ENCODE results near the gene LDLR.
"Not testable (repeated sequence)": the region's sequence is repeated elsewhere in the genome, so short reads cannot be mapped to it uniquely, and the experiment has no call there.

Gene LDLR

DNA sequence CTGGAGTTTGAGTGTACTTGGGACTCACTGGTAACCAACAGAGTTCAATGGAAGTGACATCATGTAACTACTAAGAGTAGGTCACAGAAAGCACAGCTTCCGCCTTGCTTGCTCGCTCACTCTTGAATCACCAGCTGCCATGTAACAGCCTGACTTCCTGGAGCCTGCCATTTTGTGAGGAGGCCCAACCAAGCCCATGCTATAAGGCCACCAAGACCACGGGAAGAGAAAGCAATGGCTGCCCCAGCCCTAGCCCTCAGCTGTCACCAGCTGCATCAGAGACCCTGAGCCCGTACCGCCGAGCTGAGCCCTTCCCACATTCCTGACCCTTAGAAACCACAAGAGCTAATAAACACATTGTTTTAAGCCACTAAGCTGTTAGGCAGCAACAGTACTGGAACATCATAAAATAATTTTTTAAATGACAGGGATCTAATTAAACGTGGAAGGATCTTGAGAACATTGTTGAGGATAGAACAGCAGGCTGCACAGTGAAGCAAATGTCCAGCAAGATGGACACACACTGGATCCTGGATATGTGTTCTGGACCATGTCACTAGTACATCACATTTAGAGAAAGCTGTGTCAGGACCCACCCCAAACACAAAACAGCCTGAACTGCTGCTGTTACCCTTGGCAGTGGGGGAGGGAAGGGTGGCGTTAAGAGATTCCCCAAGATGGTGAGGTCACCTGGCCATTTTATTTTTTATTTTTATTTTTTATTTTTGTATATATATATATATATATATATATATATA is 21.7 kb upstream of the LDLR start:
- no peak for FAIRE-seq
- TF ChIP-seq POU2F2 (IDR thresholded peaks at IDR 0.05; ENCODE audit: low read depth, low read length): no peak
- TF ChIP-seq PAX5 (IDR thresholded peaks at IDR 0.05; ENCODE audit: insufficient read depth, low read length, severe bottlenecking): no peak
- TF ChIP-seq POLR2A (IDR thresholded peaks at IDR 0.05; ENCODE audit: low read depth, low read length): no peak
- 0 out of 2 replicates have a peak, but pooled peaks have one; percentile 1 for TF ChIP-seq POLR2AphosphoS5 (IDR thresholded peaks at IDR 0.05; ENCODE audit: low read depth, low read length)
- DNase-seq (ENCODE audit: insufficient read length, low spot score): no peak

- no peak for FAIRE-seq
- DNase-seq (ENCODE audit: insufficient read length, low spot score): no peak
Measured at GRCh38 chr19:11069561-11069960, 19.7 kb upstream of the LDLR start.

GRCh38 chr19:11070123-11070522 is 19.1 kb upstream of the LDLR start:
- FAIRE-seq (no peak), DNase-seq (ENCODE audit: insufficient read length, low spot score) (no peak)
- no peak for TF ChIP-seq PAX5 (IDR thresholded peaks at IDR 0.05; ENCODE audit: insufficient read depth, low read length, severe bottlenecking)
- TF ChIP-seq TAF1 (IDR thresholded peaks at IDR 0.05; ENCODE audit: low read depth, low read length): no peak
- TF ChIP-seq POU2F2 (IDR thresholded peaks at IDR 0.05; ENCODE audit: low read depth, low read length): no peak
- TF ChIP-seq SPI1 (IDR thresholded peaks at IDR 0.05; ENCODE audit: low read depth, low read length): no peak
- no peak for TF ChIP-seq POLR2A (IDR thresholded peaks at IDR 0.05; ENCODE audit: low read depth, low read length)
- no peak for TF ChIP-seq POLR2AphosphoS5 (IDR thresholded peaks at IDR 0.05; ENCODE audit: low read depth, low read length)

More at GRCh38 chr19:11069561-11069960, 19.7 kb upstream of the LDLR start:
- TF ChIP-seq POLR2A (IDR thresholded peaks at IDR 0.05; ENCODE audit: low read depth, low read length) (no peak), TAF1 (IDR thresholded peaks at IDR 0.05; ENCODE audit: low read depth, low read length) (no peak)

GRCh38 chr19:11073568-11073967 is 15.7 kb upstream of the LDLR start:
- DNase-seq (ENCODE audit: insufficient read length, low spot score) (no peak), FAIRE-seq (no peak)
- TF ChIP-seq TAF1 (IDR thresholded peaks at IDR 0.05; ENCODE audit: low read depth, low read length): no peak
- TF ChIP-seq POLR2AphosphoS5 (IDR thresholded peaks at IDR 0.05; ENCODE audit: low read depth, low read length): no peak

DNA sequence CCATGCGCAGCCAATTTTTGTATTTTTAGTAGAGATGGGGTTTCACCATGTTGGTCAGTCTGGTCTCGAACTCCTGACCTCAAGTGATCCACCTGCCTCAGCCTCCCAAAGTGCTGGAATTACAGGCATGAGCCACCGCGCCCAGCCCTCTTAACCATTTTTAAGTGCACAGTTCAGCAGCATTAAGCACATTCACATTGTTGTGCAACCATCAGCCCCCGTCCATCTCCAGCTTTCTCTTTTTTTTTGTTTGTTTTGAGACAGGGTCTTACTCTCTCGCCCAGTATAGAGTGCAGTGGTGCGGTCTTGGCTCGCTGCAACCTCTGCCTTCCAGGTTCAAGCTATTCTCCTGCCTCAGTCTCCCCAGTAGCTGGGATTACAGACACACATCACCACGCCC is 12.5 kb upstream of the LDLR start:
- FAIRE-seq; DNase-seq (ENCODE audit: insufficient read length, low spot score): not testable (repeated sequence)

DNA sequence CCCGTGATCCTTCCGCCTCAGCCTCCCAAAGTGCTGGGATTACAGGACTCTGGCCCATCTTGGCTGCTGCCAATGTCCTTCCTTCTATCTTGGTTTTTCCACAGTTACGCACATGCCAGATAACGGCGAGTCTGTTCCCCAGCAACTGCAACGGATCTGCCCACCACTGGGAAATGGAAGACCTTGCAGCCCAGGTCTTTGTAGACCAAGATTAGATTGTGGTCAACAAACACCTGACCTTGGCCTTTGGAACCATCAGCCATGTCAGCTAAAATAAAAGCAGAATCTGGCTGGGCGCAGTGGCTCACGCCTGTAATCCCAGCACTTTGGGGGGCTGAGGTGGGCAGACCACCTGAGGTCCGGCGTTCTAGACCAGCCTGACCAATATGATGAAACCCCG is 10.4 kb upstream of the LDLR start:
- no peak for TF ChIP-seq PAX5 (IDR thresholded peaks at IDR 0.05; ENCODE audit: insufficient read depth, low read length, severe bottlenecking)
- TF ChIP-seq POLR2A (IDR thresholded peaks at IDR 0.05; ENCODE audit: low read depth, low read length): no peak
- TF ChIP-seq POU2F2 (IDR thresholded peaks at IDR 0.05; ENCODE audit: low read depth, low read length): no peak
- no peak for TF ChIP-seq TAF1 (IDR thresholded peaks at IDR 0.05; ENCODE audit: low read depth, low read length)
- no peak for TF ChIP-seq SPI1 (IDR thresholded peaks at IDR 0.05; ENCODE audit: low read depth, low read length)
- TF ChIP-seq POLR2AphosphoS5 (IDR thresholded peaks at IDR 0.05; ENCODE audit: low read depth, low read length): no peak
- FAIRE-seq (no peak), DNase-seq (ENCODE audit: insufficient read length, low spot score) (no peak)

DNA sequence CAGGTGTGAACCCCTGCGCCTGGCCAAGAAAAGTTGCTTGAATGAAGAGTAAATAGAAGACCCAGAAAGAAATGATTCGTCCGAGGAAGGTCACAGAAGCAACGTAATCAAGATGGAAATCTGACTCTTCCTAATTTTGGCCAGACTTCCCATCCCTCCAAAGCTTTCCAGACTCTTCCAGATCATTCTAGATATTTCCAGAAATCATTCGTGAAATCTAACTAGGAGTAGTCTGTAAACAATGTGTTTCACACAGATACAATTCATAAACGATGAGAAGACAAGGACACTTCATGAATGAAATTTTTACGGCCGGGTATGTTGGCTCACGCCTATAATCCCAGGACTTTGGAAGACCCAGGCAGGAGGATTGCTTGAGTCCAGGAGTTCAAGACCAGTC is 9.3 kb upstream of the LDLR start:
- FAIRE-seq (no peak), DNase-seq (ENCODE audit: insufficient read length, low spot score) (no peak)
- no peak for TF ChIP-seq POU2F2 (IDR thresholded peaks at IDR 0.05; ENCODE audit: low read depth, low read length)
- TF ChIP-seq SPI1 (IDR thresholded peaks at IDR 0.05; ENCODE audit: low read depth, low read length): no peak
- no peak for TF ChIP-seq PAX5 (IDR thresholded peaks at IDR 0.05; ENCODE audit: insufficient read depth, low read length, severe bottlenecking)
- TF ChIP-seq TAF1 (IDR thresholded peaks at IDR 0.05; ENCODE audit: low read depth, low read length): no peak
- TF ChIP-seq POLR2A (IDR thresholded peaks at IDR 0.05; ENCODE audit: low read depth, low read length): no peak
- TF ChIP-seq POLR2AphosphoS5 (IDR thresholded peaks at IDR 0.05; ENCODE audit: low read depth, low read length): no peak

DNA sequence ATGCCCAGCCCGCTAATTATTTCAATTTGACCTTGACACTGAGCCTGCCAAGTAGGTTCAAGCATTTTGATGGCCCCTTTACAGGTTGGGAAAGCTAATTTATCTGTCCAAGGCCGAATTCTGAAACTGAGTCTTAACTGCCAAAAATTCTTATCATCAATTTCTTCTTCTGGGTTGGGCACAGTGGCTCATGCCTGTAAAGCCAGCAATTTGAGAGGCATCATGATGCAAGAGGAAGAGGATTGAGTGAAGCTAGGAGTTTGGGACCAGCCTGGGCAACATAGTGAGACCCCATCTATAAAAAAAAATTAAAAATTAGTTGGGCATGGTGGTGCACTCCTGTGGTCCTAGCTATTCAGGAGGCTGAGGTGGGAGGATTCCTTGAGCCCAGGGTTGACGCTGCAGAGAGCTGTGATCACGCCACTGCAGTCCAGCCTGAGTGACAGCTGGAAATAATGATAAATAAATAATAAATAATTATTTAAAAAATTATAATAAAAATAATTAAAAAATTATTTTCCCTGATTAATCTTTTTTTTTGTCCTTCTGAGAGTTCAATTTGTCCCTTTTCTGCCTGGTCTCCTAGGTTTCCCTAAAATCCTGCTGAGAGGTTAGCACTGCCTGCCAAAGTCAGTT is 1.3 kb upstream of the LDLR start:
- TF ChIP-seq POU2F2 (IDR thresholded peaks at IDR 0.05; ENCODE audit: low read depth, low read length) (no peak), PAX5 (IDR thresholded peaks at IDR 0.05; ENCODE audit: insufficient read depth, low read length, severe bottlenecking) (no peak)
- DNase-seq (ENCODE audit: insufficient read length, low spot score) (no peak), FAIRE-seq (no peak)

DNA sequence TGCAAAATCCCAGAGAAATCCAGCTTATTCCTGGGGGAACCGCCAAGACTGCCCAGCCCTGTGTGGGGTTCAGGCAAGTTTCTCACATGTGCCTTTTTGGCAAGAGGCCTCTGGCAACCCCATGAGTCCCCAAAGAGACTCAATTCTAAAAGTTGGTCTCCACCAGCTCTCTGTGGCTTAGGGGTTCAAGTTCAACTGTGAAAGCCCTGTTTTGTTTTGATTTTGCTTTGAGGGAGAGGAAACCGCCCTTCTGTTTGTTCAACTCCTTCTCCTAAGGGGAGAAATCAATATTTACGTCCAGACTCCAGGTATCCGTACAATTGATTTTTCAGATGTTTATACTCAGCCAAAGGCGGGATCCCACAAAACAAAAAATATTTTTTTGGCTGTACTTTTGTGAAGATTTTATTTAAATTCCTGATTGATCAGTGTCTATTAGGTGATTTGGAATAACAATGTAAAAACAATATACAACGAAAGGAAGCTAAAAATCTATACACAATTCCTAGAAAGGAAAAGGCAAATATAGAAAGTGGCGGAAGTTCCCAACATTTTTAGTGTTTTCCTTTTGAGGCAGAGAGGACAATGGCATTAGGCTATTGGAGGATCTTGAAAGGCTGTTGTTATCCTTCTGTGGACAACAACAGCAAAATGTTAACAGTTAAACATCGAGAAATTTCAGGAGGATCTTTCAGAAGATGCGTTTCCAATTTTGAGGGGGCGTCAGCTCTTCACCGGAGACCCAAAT is 583 bp upstream of the LDLR start:
- TF ChIP-seq POU2F2 (IDR thresholded peaks at IDR 0.05; ENCODE audit: low read depth, low read length) (no peak), TAF1 (IDR thresholded peaks at IDR 0.05; ENCODE audit: low read depth, low read length) (no peak), POLR2A (IDR thresholded peaks at IDR 0.05; ENCODE audit: low read depth, low read length) (no peak), PAX5 (IDR thresholded peaks at IDR 0.05; ENCODE audit: insufficient read depth, low read length, severe bottlenecking) (no peak), POLR2AphosphoS5 (IDR thresholded peaks at IDR 0.05; ENCODE audit: low read depth, low read length) (no peak), SPI1 (IDR thresholded peaks at IDR 0.05; ENCODE audit: low read depth, low read length) (no peak)
- DNase-seq (ENCODE audit: insufficient read length, low spot score): no peak
- FAIRE-seq: no peak

GRCh38 chr19:11090014-11090263 is 676 bp downstream of the LDLR start:
- not testable (repeated sequence) for DNase-seq (ENCODE audit: insufficient read length, low spot score); FAIRE-seq

Measured in GM12891 (cell line).